ENCODE measurements around the gene AJUBA. TPM values are rescaled to one million over a fixed set of nuclear protein-coding genes. Genes with fewer than 3 reads are reported as not detected.
A peak's percentile ranks its signal among the peaks of the same experiment; 100 is the strongest.
"Not testable (repeated sequence)": the region's sequence is repeated elsewhere in the genome, so short reads cannot be mapped to it uniquely, and the experiment has no call there.

AJUBA gene
- total RNA-seq, 1 donor from 2014 or later = 12.4 TPM

GRCh38 chr14:23008831-23009230 is 26.5 kb upstream of the AJUBA start:
- DNase-seq = no peak
- no peak for ATAC-seq
- intact Hi-C loops (cut with micrococcal nuclease) = no loop called here

GRCh38 chr14:23006544-23007419 is 24.4 kb upstream of the AJUBA start:
- DNase-seq = peak; percentile 97
- intact Hi-C loops (cut with micrococcal nuclease) = no loop called here
- peak; percentile 99 for ATAC-seq

GRCh38 chr14:23006188-23006534 is 23.8 kb upstream of the AJUBA start:
- no peak for ATAC-seq
- no peak for DNase-seq
- intact Hi-C loops (cut with micrococcal nuclease) = no loop called here

GRCh38 chr14:23005451-23006187 is 23.3 kb upstream of the AJUBA start:
- intact Hi-C loops (cut with micrococcal nuclease) = no loop called here
- ATAC-seq = no peak

GRCh38 chr14:23004274-23004673 is 21.9 kb upstream of the AJUBA start:
- DNase-seq; intact Hi-C loops (cut with micrococcal nuclease); ATAC-seq: not testable (repeated sequence)

More at GRCh38 chr14:23005451-23006187, 23.3 kb upstream of the AJUBA start:
- DNase-seq = no peak

- ATAC-seq = no peak
- no peak for DNase-seq
- intact Hi-C loops (cut with micrococcal nuclease) = no loop called here
Measured at GRCh38 chr14:23002592-23002991, 20.2 kb upstream of the AJUBA start.

GRCh38 chr14:23000860-23001259 is 18.5 kb upstream of the AJUBA start:
- intact Hi-C loops (cut with micrococcal nuclease) = no loop called here
- no peak for ATAC-seq

GRCh38 chr14:22998329-22999012 is 16.1 kb upstream of the AJUBA start:
- peak; percentile 73 for ATAC-seq
- intact Hi-C loops (cut with micrococcal nuclease) = no loop called here
- no peak for DNase-seq

More at GRCh38 chr14:23000860-23001259, 18.5 kb upstream of the AJUBA start:
- no peak for DNase-seq

- peak; percentile 71 for ATAC-seq
Measured at GRCh38 chr14:22997676-22998323, 15.4 kb upstream of the AJUBA start.

GRCh38 chr14:22996768-22997654 is 14.7 kb upstream of the AJUBA start:
- DNase-seq = no peak
- ATAC-seq = no peak
- intact Hi-C loops (cut with micrococcal nuclease) = no loop called here

More at GRCh38 chr14:22997676-22998323, 15.4 kb upstream of the AJUBA start:
- intact Hi-C loops (cut with micrococcal nuclease) = no loop called here
- no peak for DNase-seq

- DNase-seq = no peak
- intact Hi-C loops (cut with micrococcal nuclease) = no loop called here
- ATAC-seq = no peak
Measured at GRCh38 chr14:22995889-22996625, 13.7 kb upstream of the AJUBA start.

- intact Hi-C loops (cut with micrococcal nuclease) = no loop called here
- DNase-seq (peak; percentile 35), ATAC-seq (peak; percentile 63)
Measured at GRCh38 chr14:22994762-22995275, 12.5 kb upstream of the AJUBA start.

- intact Hi-C loops (cut with micrococcal nuclease) = no loop called here
- no peak for DNase-seq
- ATAC-seq = no peak
Measured at GRCh38 chr14:22993517-22993916, 11.2 kb upstream of the AJUBA start.

GRCh38 chr14:22991852-22992251 is 9.5 kb upstream of the AJUBA start:
- intact Hi-C loops (cut with micrococcal nuclease) = no loop called here
- no peak for ATAC-seq
- no peak for DNase-seq

- intact Hi-C loops (cut with micrococcal nuclease) = loop anchor here (5.0 kb wide), 1 partner anchor 65 kb away; no protein-coding TSS in a partner anchor
- DNase-seq = no peak
- ATAC-seq = no peak
Measured at GRCh38 chr14:22987291-22987690, 4.9 kb upstream of the AJUBA start.

GRCh38 chr14:22986508-22987054 is 4.2 kb upstream of the AJUBA start:
- DNase-seq (peak; percentile 88), ATAC-seq (peak; percentile 34)
- intact Hi-C loops (cut with micrococcal nuclease) = loop anchor here (5.0 kb wide), 1 partner anchor 66 kb away; no protein-coding TSS in a partner anchor
